Measurements from ENCODE around the gene LY6G6F.

GRCh38 chr6:31737315-31737990 lies 30.8 kb downstream of the LY6G6F start:
- no peak for TF ChIP-seq EZH2 (IDR thresholded peaks at IDR 0.05; ENCODE audit: borderline replicate concordance, insufficient read depth, low read depth, low read length, poor library complexity, severe bottlenecking)
- TF ChIP-seq CTCF (IDR thresholded peaks at IDR 0.05): no peak
